Activated B cell treated with CpG ODN at 0.5 μM for 24 hours (primary cell): ENCODE results near the gene PDK2. TPM values are rescaled to one million over a fixed set of nuclear protein-coding genes. Genes with fewer than 3 reads are reported as not detected.

ENCODE experiments used
- ATAC-seq: fragments of 200-7000 bp; cut with Tn5 transposase; one replicate; pipeline ENCODE4 v1.10.0; 2021; ENCODE audit warnings: low read depth, mild to moderate bottlenecking, moderate library complexity
- CTCF ChIA-PET: fragments of 350-600 bp; sonication (Branson Sonifier 250); formaldehyde crosslinking; loops from one replicate; lab custom pipeline; 2021; ENCODE audit warnings: antibody characterized with exemption; lab: Charles Lee
- POLR2A ChIA-PET: fragments of 350-600 bp; sonication (Branson Sonifier 250); formaldehyde crosslinking; loops from one replicate; lab custom pipeline; 2021; ENCODE audit warnings: antibody characterized with exemption; lab: Charles Lee
- DNase-seq: peaks from one replicate; pipeline ENCODE4 v3.0.0; 2022
- H3K27ac Mint-ChIP-seq: one replicate; pipeline ENCODE4 v1.8.0; 2020; ENCODE audit warnings: mixed read lengths
- H3K27me3 Mint-ChIP-seq: one replicate; pipeline ENCODE4 v1.8.0; 2021; ENCODE audit warnings: mixed read lengths
- H3K36me3 Mint-ChIP-seq: one replicate; pipeline ENCODE4 v1.8.0; 2021; ENCODE audit warnings: low read depth, mixed read lengths
- H3K4me1 Mint-ChIP-seq: one replicate; pipeline ENCODE4 v1.8.0; 2021; ENCODE audit warnings: mixed read lengths
- H3K4me3 Mint-ChIP-seq: one replicate; pipeline ENCODE4 v1.8.0; 2020; ENCODE audit warnings: mild to moderate bottlenecking, mixed read lengths
- H3K9me3 Mint-ChIP-seq: one replicate; pipeline ENCODE4 v1.8.0; 2020; ENCODE audit warnings: mixed read lengths
- intact Hi-C: fragments of 100-400 bp; cut with micrococcal nuclease; formaldehyde crosslinking; loops from one replicate; pipeline ENCODE4 v1.15.1; 2024
- total RNA-seq: library from RNA; stranded (reverse); gene quantifications from 2 replicates; pipeline ENCODE4 v1.2.3, GENCODE V29; 2022
- TF ChIP-seq, protein P1 (sequence below): fragments of 200-600 bp; IDR thresholded peaks from one replicate; pipeline ENCODE4 v1.8.0; 2022; ENCODE audit warnings: antibody characterized with exemption, mild to moderate bottlenecking

PDK2 gene
- total RNA-seq, 1 donor from 2014 or later: 15.9 TPM

DNA sequence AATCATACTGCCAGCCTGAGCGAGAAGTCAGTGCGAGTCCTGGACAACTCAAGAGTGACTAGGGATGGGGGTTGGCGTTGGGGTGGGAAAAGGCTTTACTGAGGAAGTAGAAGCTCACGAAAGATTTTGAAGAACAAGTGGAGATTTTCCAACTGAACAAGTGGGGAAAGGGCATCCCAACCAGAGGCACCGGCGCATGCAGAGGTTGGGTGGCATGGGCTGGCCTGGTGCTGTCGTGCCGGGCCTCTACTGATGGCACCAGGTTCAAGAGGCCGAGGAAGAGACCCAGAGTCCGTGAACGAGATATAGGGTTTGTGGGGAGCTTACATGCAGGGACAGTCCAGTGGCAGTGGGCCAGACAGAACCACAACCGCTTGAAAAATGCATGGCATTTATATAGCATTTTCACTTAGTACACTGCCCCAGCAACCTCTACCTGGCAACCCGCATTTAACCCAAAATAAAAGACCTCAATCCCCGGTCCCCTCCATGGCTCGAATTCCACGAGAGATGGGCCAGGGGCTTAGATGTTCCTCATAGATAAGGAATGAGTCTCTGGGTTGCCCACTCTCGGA lies 46.9 kb upstream of the PDK2 start:
- ATAC-seq (no peak), DNase-seq (no peak)
- intact Hi-C loops: no loop called here
- Mint-ChIP-seq H3K27me3 (peaks cover 42% of the 10 kb centered on the region), H3K4me3 (no peak overlapping the region), H3K36me3 (no peaks in the 10 kb centered on the region), H3K27ac (no peak overlapping the region), H3K4me1 (peaks cover 7% of the 10 kb centered on the region), H3K9me3 (no peaks in the 10 kb centered on the region)
- ChIA-PET POLR2A (no interaction called here), CTCF (interaction anchor here (0.6 kb wide), 1 partner anchor 46 kb away, joined by 4 read pairs; no protein-coding TSS in a partner anchor)
- TF ChIP-seq, protein P1, sequence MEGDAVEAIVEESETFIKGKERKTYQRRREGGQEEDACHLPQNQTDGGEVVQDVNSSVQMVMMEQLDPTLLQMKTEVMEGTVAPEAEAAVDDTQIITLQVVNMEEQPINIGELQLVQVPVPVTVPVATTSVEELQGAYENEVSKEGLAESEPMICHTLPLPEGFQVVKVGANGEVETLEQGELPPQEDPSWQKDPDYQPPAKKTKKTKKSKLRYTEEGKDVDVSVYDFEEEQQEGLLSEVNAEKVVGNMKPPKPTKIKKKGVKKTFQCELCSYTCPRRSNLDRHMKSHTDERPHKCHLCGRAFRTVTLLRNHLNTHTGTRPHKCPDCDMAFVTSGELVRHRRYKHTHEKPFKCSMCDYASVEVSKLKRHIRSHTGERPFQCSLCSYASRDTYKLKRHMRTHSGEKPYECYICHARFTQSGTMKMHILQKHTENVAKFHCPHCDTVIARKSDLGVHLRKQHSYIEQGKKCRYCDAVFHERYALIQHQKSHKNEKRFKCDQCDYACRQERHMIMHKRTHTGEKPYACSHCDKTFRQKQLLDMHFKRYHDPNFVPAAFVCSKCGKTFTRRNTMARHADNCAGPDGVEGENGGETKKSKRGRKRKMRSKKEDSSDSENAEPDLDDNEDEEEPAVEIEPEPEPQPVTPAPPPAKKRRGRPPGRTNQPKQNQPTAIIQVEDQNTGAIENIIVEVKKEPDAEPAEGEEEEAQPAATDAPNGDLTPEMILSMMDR: no peak

DNA sequence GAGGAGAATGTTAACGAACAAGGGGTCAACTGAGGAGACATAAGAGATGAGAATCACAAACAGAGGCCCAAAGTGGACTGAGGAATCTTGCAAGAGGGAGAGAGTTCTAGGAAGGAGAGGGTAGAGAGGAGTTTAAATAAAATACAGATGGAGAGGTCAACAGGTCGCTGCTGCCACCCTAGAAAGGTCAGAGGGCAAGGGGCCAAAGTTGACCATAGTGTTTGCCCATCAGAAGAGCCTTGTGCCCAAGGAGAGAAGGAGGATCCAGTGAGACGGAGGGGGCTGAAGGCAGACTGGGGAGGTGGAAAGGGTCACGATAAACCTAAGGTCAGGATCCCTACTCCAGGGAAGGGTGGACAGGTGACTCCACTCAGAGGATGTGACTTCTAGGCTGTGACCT lies 46.2 kb upstream of the PDK2 start:
- DNase-seq: no peak
- Mint-ChIP-seq H3K4me1 (peaks cover 7% of the 10 kb centered on the region), H3K4me3 (no peak overlapping the region), H3K9me3 (no peaks in the 10 kb centered on the region), H3K27ac (no peak overlapping the region), H3K36me3 (no peaks in the 10 kb centered on the region), H3K27me3 (peaks cover 37% of the 10 kb centered on the region)
- intact Hi-C loops: no loop called here
- no peak for ATAC-seq
- ChIA-PET POLR2A (no interaction called here), CTCF (no interaction called here)
- TF ChIP-seq, protein P1: no peak

DNA sequence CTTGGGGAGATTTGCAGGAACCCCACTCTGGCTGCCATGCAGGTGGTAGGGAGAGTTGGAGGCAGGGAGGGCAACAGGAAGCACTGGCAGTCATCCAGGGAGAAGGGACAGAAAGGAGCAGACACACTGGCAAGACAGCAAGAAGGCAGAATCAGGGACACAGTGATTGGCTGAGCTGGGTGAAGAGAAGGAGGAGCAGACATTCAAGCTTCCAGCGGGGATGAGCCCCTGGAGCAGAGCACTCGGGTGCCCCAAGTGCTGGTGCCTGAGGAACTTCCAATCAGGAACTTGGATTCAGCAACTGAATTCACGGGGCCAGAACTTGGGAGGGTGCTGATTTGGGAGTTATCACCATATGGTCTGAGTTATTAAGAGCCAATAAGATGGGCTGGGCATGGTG lies 45.5 kb upstream of the PDK2 start:
- ChIA-PET CTCF (no interaction called here), POLR2A (no interaction called here)
- DNase-seq (no peak), ATAC-seq (no peak)
- TF ChIP-seq, protein P1: no peak
- Mint-ChIP-seq H3K36me3 (no peaks in the 10 kb centered on the region), H3K4me3 (no peak overlapping the region), H3K9me3 (no peaks in the 10 kb centered on the region), H3K4me1 (peaks cover 7% of the 10 kb centered on the region), H3K27me3 (peaks cover 33% of the 10 kb centered on the region), H3K27ac (no peak overlapping the region)
- intact Hi-C loops: no loop called here

DNA sequence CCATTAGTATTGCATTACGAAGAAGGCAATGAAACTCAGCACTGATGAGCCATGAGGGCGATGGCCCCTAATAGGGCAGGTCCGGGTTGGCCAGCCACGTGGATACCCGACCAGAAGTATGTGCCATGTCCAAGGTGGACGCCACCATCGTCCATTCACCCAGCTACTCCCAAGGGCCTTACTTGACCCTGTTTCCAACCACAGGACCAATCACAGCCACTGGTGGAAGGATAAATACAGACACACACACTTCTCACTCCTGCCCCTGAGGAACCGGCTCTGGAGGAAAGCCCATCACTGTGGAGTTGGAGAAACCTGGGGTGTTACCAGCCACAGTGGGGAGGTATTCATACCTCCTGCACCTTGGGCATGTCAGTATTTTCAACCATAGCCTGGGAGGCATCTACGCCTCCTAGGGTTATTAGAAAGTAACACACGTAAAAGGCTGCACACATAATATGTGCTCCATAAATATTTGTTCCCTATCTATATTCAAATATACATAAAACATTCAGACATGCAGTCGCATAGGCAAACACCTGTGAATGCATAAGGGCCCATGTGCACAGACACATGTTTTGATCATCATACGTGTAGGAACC lies 44.6 kb upstream of the PDK2 start:
- Mint-ChIP-seq H3K4me3 (no peak overlapping the region), H3K27me3 (peaks cover 33% of the 10 kb centered on the region), H3K9me3 (no peaks in the 10 kb centered on the region), H3K36me3 (no peaks in the 10 kb centered on the region), H3K27ac (no peak overlapping the region), H3K4me1 (peaks cover 13% of the 10 kb centered on the region)
- ChIA-PET POLR2A (no interaction called here), CTCF (no interaction called here)
- intact Hi-C loops: no loop called here
- DNase-seq: no peak
- TF ChIP-seq, protein P1: no peak
- ATAC-seq: no peak

DNA sequence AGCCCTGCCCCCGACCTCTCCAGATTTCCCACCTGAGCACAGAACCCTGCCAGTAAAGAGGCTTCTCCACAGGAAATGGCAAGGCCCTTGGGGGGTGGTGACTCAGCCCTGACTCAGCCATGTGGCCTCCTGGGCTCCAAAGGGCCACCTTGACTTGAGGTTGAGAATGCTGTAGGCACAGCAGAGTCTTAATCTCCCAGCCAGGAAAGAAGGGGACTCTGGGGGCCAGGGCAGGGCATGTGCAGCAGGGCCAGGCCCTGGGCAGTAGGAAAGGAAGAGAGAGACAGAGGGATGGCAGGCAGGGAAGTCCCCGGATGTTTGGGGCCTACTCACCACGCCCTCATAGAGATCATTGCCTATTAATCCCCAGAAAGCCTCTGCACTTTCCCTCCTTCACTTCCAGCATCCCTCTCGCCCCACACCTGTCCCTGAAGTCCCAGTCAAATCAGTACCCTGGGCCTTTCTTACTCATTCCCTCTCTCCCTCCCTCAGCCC lies 44.0 kb upstream of the PDK2 start:
- TF ChIP-seq, protein P1: no peak
- Mint-ChIP-seq H3K9me3 (no peaks in the 10 kb centered on the region), H3K4me1 (peaks cover 15% of the 10 kb centered on the region), H3K27ac (no peak overlapping the region), H3K36me3 (no peaks in the 10 kb centered on the region), H3K27me3 (peaks cover 33% of the 10 kb centered on the region), H3K4me3 (no peak overlapping the region)
- ATAC-seq (peak; percentile 66), DNase-seq (no peak)
- ChIA-PET POLR2A (no interaction called here), CTCF (no interaction called here)
- intact Hi-C loops: no loop called here
